Neural progenitor cell (in vitro differentiated cells): Measurements from ENCODE around the gene ADM2. TPM values are rescaled to one million over a fixed set of nuclear protein-coding genes. Genes with fewer than 3 reads are reported as not detected.

Experiments used
- DNase-seq: peaks from one replicate; pipeline ENCODE4 v3.0.0-alpha.2; 2016; ENCODE audit warnings: low spot score
- H2AFZ ChIP-seq: fragments of 200-600 bp; sonication (generic); replicated peaks from 2 replicates; pipeline ENCODE4 v1.6.1; 2016; ENCODE audit warnings: antibody characterized with exemption
- H3F3A ChIP-seq: fragments of 200-600 bp; sonication (generic); 2 replicates; pipeline ENCODE4 v1.6.1; 2016; ENCODE audit warnings: antibody characterized with exemption, low read depth
- H3K27ac ChIP-seq: fragments of 200-600 bp; sonication (generic); 2 replicates; pipeline ENCODE4 v1.5.1; 2016; ENCODE audit warnings: mild to moderate bottlenecking
- H3K27me3 ChIP-seq: fragments of 200-600 bp; sonication (generic); 2 replicates; pipeline ENCODE4 v1.6.1; 2016; ENCODE audit warnings: mild to moderate bottlenecking, moderate library complexity
- H3K36me3 ChIP-seq: fragments of 200-600 bp; sonication (generic); 2 replicates; pipeline ENCODE4 v1.5.1; 2016
- H3K4me1 ChIP-seq: fragments of 200-600 bp; sonication (generic); 2 replicates; pipeline ENCODE4 v1.6.1; 2016; ENCODE audit warnings: mixed run types
- H3K4me2 ChIP-seq: fragments of 200-600 bp; sonication (generic); 2 replicates; pipeline ENCODE4 v1.6.1; 2016
- H3K4me3 ChIP-seq: fragments of 200-600 bp; sonication (generic); 2 replicates; pipeline ENCODE4 v1.5.1; 2016
- H3K79me2 ChIP-seq: fragments of 200-600 bp; sonication (generic); 2 replicates; pipeline ENCODE4 v1.6.1; 2016; ENCODE audit warnings: low read depth
- H3K9ac ChIP-seq: fragments of 200-600 bp; sonication (generic); 2 replicates; pipeline ENCODE4 v1.6.1; 2016
- H3K9me3 ChIP-seq: fragments of 200-600 bp; sonication (generic); 2 replicates; pipeline ENCODE4 v1.5.1; 2016; ENCODE audit warnings: low read depth
- H4K20me1 ChIP-seq: fragments of 200-600 bp; sonication (generic); 2 replicates; pipeline ENCODE4 v1.6.1; 2016; ENCODE audit warnings: low read depth
- H3K27ac Mint-ChIP-seq: 3 replicates; pipeline ENCODE4 v1.8.0; 2021; ENCODE audit warnings: mixed read lengths
- H3K27me3 Mint-ChIP-seq: 2 replicates; pipeline ENCODE4 v1.8.0; 2022; ENCODE audit warnings: low read depth, mild to moderate bottlenecking, inconsistent platforms, moderate library complexity, mixed read lengths; ENCODE audit not compliant: insufficient read depth
- H3K36me3 Mint-ChIP-seq: 3 replicates; pipeline ENCODE4 v1.8.0; 2021; ENCODE audit warnings: mixed read lengths
- H3K4me1 Mint-ChIP-seq: 3 replicates; pipeline ENCODE4 v1.8.0; 2021; ENCODE audit warnings: mixed read lengths
- H3K4me3 Mint-ChIP-seq: 3 replicates; pipeline ENCODE4 v1.8.0; 2021; ENCODE audit warnings: mild to moderate bottlenecking, moderate library complexity, mixed read lengths
- H3K9me3 Mint-ChIP-seq: 3 replicates; pipeline ENCODE4 v1.8.0; 2020; ENCODE audit warnings: mixed read lengths
- EZH2 ChIP-seq: fragments of 200-600 bp; sonication (generic); IDR thresholded peaks from 2 replicates; pipeline ENCODE4 v1.6.1; 2017; ENCODE audit warnings: antibody characterized with exemption, mild to moderate bottlenecking, moderate library complexity
- EZH2phosphoT487 ChIP-seq: fragments of 200-600 bp; sonication (generic); IDR thresholded peaks from 2 replicates; pipeline ENCODE4 v1.6.1; 2017; ENCODE audit warnings: antibody characterized with exemption
- total RNA-seq: library from RNA; depleted of rRNA; stranded (reverse); fragments of >200 nt; gene quantifications from 2 replicates; pipeline ENCODE4 v1.2.3, GENCODE V29; 2015; ENCODE audit warnings: low replicate concordance
- TF ChIP-seq, protein P1 (sequence below): fragments of 200-600 bp; sonication (generic); IDR thresholded peaks from 2 replicates; pipeline ENCODE4 v1.5.1; 2017; ENCODE audit warnings: antibody characterized with exemption, mild to moderate bottlenecking

The ADM2 gene
- total RNA-seq, 1 donor from 2014 or later: 0.13 TPM

DNA sequence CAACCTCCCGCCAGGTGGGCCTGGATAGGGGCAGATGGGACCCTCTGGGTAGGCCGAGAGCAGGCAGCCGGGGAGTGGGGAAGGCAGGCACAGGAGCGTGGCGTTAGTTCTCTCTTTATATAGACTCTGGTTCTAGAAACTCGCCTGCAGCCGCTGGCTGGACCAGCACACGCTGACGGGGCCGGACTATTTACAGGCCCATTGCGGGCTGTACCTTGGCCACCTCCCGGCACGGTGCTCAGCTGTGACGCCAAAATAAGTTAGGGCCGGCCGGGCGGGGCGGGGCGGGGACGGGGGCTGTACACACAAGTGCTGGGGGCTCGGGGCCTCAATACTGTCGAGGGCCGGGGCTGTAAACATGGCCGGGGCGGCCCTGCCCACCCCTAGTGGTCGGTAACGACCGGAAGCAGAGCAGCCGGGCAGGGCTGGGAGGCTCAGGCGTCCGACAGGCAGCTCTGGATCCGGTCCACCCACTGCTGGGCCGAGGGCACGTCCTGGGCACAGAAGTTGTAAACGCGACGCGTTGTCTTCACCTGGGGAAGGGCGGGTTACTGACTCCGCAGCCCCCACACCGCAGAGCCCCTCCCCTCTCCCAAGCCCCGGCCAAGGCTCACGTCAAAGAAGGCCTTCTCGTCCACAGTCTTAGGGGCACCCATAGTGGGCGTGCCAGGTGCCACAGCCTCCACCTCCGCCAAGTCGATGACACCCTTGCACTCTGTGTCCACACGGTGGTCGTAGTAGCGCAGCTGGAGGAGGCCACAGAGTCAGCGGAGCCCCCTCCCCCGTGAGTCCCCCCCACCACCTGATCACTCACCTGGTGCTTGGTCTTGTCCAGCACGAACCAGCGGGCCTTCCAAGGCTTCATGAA lies 34.4 kb upstream of the ADM2 start:
- no peaks in the 10 kb centered on the region for H3K4me1 ChIP-seq
- H4K20me1 ChIP-seq: peaks cover 36% of the 10 kb centered on the region
- H3K4me3 Mint-ChIP-seq: no peak overlapping the region
- H2AFZ ChIP-seq: no peak overlapping the region
- no peaks in the 10 kb centered on the region for H3K9me3 ChIP-seq
- H3K4me3 ChIP-seq: no peak overlapping the region
- H3F3A ChIP-seq: peaks cover 13% of the 10 kb centered on the region
- no peaks in the 10 kb centered on the region for H3K36me3 ChIP-seq
- H3K79me2 ChIP-seq: no peaks in the 10 kb centered on the region
- no peak overlapping the region for H3K27ac Mint-ChIP-seq
- no peak for DNase-seq
- no peak for TF ChIP-seq EZH2phosphoT487
- no peak for TF ChIP-seq EZH2
- TF ChIP-seq, protein P1, sequence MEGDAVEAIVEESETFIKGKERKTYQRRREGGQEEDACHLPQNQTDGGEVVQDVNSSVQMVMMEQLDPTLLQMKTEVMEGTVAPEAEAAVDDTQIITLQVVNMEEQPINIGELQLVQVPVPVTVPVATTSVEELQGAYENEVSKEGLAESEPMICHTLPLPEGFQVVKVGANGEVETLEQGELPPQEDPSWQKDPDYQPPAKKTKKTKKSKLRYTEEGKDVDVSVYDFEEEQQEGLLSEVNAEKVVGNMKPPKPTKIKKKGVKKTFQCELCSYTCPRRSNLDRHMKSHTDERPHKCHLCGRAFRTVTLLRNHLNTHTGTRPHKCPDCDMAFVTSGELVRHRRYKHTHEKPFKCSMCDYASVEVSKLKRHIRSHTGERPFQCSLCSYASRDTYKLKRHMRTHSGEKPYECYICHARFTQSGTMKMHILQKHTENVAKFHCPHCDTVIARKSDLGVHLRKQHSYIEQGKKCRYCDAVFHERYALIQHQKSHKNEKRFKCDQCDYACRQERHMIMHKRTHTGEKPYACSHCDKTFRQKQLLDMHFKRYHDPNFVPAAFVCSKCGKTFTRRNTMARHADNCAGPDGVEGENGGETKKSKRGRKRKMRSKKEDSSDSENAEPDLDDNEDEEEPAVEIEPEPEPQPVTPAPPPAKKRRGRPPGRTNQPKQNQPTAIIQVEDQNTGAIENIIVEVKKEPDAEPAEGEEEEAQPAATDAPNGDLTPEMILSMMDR: no peak
- no peak overlapping the region for H3K4me2 ChIP-seq
- H3K36me3 Mint-ChIP-seq: peaks cover 22% of the 10 kb centered on the region
- H3K27me3 Mint-ChIP-seq: peaks cover 6% of the 10 kb centered on the region
- peaks cover 2% of the 10 kb centered on the region for H3K4me1 Mint-ChIP-seq
- no peak overlapping the region for H3K9ac ChIP-seq
- H3K9me3 Mint-ChIP-seq: no peaks in the 10 kb centered on the region
- H3K27ac ChIP-seq: peak overlapping the region; percentile 20
- no peaks in the 10 kb centered on the region for H3K27me3 ChIP-seq

DNA sequence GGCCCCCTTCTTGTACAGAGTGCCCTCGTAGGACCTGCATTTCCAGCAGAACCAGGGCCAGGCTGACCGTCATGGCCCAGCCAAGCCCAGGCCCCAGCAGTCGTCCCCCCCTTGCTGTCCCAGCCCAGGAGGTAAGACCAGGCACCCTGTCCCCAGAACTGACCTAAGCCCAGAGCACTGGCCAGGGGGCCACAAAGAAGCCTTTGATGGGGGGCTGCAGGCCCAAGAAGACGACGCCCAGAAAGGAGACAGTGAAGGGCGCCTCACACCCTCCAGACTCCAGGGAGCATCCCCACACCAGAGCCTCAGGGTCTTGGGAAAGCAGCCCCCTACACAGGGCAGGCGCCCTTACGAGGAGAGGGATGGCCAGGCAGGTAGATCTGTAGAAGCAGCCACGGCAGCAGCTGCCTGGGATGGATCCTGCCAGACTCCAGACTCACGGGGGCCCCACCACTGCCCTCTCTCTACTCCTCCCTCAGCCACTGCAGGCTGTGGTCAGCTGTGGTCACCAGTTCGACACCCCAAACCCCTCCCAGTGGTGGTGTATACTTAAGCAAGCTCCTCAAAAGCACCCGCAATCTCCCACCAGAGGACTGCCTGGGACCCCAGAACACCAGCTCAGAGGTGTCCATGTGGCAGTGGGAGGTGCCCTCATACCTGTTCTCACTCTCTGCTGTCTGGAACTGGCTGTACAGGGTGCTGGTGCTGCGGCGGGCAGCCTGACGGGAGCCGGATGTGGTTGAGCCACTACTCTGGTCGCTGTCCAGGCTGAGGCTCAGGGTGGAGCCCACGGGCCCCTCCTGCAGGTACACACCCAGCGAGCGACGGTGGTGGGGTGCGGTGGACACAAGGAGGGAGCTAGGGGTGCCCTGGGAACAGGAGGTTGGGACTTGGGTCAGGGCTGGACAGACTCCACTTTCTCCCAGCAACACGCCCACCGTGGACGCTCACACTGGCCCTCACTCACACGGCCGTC lies 33.5 kb upstream of the ADM2 start:
- H2AFZ ChIP-seq: no peak overlapping the region
- no peak for TF ChIP-seq EZH2phosphoT487
- no peak for TF ChIP-seq EZH2
- TF ChIP-seq, protein P1: no peak
- no peak for DNase-seq
- peaks cover 6% of the 10 kb centered on the region for H3K27me3 Mint-ChIP-seq
- H3K4me3 ChIP-seq: no peak overlapping the region
- no peak overlapping the region for H3K27ac ChIP-seq
- peaks cover 13% of the 10 kb centered on the region for H3F3A ChIP-seq
- H3K36me3 Mint-ChIP-seq: peaks cover 25% of the 10 kb centered on the region
- H3K9me3 ChIP-seq: no peaks in the 10 kb centered on the region
- no peaks in the 10 kb centered on the region for H3K4me1 ChIP-seq
- no peak overlapping the region for H3K27ac Mint-ChIP-seq
- H4K20me1 ChIP-seq: peaks cover 36% of the 10 kb centered on the region
- no peak overlapping the region for H3K4me3 Mint-ChIP-seq
- no peak overlapping the region for H3K4me2 ChIP-seq
- no peaks in the 10 kb centered on the region for H3K36me3 ChIP-seq
- H3K79me2 ChIP-seq: no peaks in the 10 kb centered on the region
- peaks cover 2% of the 10 kb centered on the region for H3K4me1 Mint-ChIP-seq
- H3K9me3 Mint-ChIP-seq: no peaks in the 10 kb centered on the region
- no peaks in the 10 kb centered on the region for H3K27me3 ChIP-seq
- H3K9ac ChIP-seq: no peak overlapping the region

DNA sequence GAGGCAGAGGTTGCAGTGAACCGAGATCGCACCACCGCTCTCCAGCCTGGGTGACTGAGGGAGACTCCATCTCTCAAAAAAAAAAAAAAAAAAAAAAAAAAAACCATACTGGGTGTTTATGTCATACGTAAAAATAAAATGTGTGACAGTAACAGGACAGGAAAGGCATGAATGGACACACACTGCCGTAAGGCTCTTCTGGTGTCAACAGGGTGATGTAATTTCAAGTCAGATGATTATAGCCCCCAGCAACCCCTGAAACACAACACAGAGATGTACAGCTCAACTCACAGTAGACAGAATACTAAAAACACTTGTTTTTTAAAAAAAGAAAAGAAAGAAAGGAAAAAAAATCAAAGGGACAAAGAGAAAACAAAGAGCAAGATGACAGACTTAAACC lies 28.7 kb upstream of the ADM2 start:
- Mint-ChIP-seq H3K27me3 (peaks cover 2% of the 10 kb centered on the region), H3K27ac (no peak overlapping the region), H3K4me3 (no peak overlapping the region), H3K4me1 (no peaks in the 10 kb centered on the region), H3K9me3 (no peaks in the 10 kb centered on the region), H3K36me3 (peaks cover 31% of the 10 kb centered on the region)
- no peaks in the 10 kb centered on the region for H3K4me1 ChIP-seq
- H3K9ac ChIP-seq: no peak overlapping the region
- H3K27me3 ChIP-seq: no peaks in the 10 kb centered on the region
- no peaks in the 10 kb centered on the region for H3K9me3 ChIP-seq
- no peak overlapping the region for H2AFZ ChIP-seq
- no peaks in the 10 kb centered on the region for H3K79me2 ChIP-seq
- DNase-seq: no peak
- no peak overlapping the region for H3K4me2 ChIP-seq
- H3K4me3 ChIP-seq: no peak overlapping the region
- H3K27ac ChIP-seq: no peak overlapping the region
- peaks cover 16% of the 10 kb centered on the region for H4K20me1 ChIP-seq
- no peak for TF ChIP-seq EZH2phosphoT487
- TF ChIP-seq EZH2: no peak
- TF ChIP-seq, protein P1: no peak
- no peaks in the 10 kb centered on the region for H3F3A ChIP-seq
- no peaks in the 10 kb centered on the region for H3K36me3 ChIP-seq
